Activated CD4-positive, alpha-beta T cell treated with anti-CD3 and anti-CD28 coated beads for 48 hours (primary cell): ENCODE results near the gene TFEC.

ENCODE experiments used
- DNase-seq: peaks from one replicate; pipeline ENCODE4 v3.0.0-alpha.2; 2020

TFEC gene

GRCh38 chr7:115914951-115915350, 115.6 kb downstream of the TFEC start:
- DNase-seq = no peak

- DNase-seq = no peak
Measured at GRCh38 chr7:115911465-115911864, 119.1 kb downstream of the TFEC start.

DNA sequence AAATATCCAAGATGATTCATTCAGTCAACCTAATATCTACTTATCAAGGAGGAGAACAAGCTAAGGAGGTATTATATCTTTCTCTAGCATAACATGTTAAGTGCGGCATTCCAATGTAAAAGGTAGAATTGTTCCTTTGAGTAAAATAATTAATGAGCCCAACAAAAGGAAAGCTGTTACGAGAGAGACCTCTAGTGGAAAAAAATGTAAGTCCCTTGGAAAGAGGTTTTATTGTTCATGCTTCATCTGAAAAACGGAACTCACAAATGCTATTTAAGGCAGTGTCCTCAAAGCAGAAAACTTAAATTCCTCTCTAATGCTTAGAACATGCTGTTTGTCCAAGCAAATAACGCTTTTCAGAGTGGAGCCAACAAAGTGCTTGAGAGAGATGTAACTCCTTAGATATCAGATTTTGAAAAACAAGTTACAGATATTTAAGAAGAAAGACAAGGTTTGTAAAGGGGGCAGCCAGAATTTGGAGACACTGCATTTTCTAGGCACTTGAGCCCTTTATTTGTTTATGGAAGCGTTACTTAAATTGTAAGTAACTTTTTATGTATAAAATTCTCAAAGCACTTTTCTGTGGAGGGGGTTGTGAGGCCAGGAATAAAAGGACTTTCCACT, 119.9 kb downstream of the TFEC start:
- no peak for DNase-seq

- DNase-seq = no peak
Measured at GRCh38 chr7:115906731-115907130, 123.8 kb downstream of the TFEC start.

DNA sequence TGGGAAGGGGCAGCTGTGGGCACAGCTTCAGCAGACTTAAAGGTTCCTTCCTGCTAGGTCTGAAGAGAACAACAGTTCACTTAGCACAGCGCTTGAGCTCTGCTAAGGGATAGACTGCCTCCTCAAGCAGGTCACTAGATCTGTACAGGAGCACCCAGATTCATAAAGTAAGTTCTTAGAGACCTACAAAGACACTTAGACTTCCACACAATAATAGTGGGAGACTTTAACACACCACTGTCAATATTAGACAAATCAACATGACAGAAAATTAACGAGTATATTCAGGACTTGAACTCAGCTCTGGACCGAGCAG, 140.9 kb downstream of the TFEC start:
- DNase-seq = no peak

GRCh38 chr7:115888981-115889668, 141.4 kb downstream of the TFEC start:
- no peak for DNase-seq

GRCh38 chr7:115885550-115885949, 145.0 kb downstream of the TFEC start:
- DNase-seq = no peak
